Mucosa of rectum (tissue), 2 donors: Measurements from ENCODE around the gene UGP2.
A peak's percentile ranks its signal among the peaks of the same experiment; 100 is the strongest.
"Not testable (repeated sequence)": the region's sequence is repeated elsewhere in the genome, so short reads cannot be mapped to it uniquely, and the experiment has no call there.

Source experiments
- H3K27ac ChIP-seq, 2 donors: one replicate each; pipeline ENCODE4 v1.7.0; 2013; ENCODE audit warnings: inconsistent platforms in 2 of 2, low read depth in 2 of 2, low read length in 2 of 2
- H3K27me3 ChIP-seq, 2 donors: one replicate each; pipeline ENCODE4 v1.7.0; 2013; ENCODE audit warnings: low read length in 2 of 2; ENCODE audit not compliant: control insufficient read depth in 2 of 2, insufficient read depth in 2 of 2
- H3K36me3 ChIP-seq, 2 donors: one replicate each; pipeline ENCODE4 v1.7.0; 2013; ENCODE audit warnings: low read length in 2 of 2; ENCODE audit not compliant: control insufficient read depth in 2 of 2, insufficient read depth in 2 of 2
- H3K4me1 ChIP-seq, 2 donors: one replicate each; pipeline ENCODE4 v1.7.0; 2013; ENCODE audit warnings: low read length in 2 of 2, mild to moderate bottlenecking in 1 of 2; ENCODE audit not compliant: control insufficient read depth in 2 of 2, insufficient read depth in 2 of 2
- H3K4me3 ChIP-seq, 2 donors: one replicate each; pipeline ENCODE4 v1.7.0; 2013; ENCODE audit warnings: low read length in 2 of 2
- H3K9ac ChIP-seq, 2 donors: one replicate each; pipeline ENCODE4 v1.7.0; 2013; ENCODE audit warnings: low read length in 2 of 2, low read depth in 1 of 2, mild to moderate bottlenecking in 1 of 2
- H3K9me3 ChIP-seq, 2 donors: one replicate each; pipeline ENCODE4 v1.7.0; 2013; ENCODE audit warnings: low read length in 2 of 2; ENCODE audit not compliant: control insufficient read depth in 2 of 2
- donor health status: healthy.
- donor health status: Normal muscosa, but diverticular disease.

UGP2 gene

DNA sequence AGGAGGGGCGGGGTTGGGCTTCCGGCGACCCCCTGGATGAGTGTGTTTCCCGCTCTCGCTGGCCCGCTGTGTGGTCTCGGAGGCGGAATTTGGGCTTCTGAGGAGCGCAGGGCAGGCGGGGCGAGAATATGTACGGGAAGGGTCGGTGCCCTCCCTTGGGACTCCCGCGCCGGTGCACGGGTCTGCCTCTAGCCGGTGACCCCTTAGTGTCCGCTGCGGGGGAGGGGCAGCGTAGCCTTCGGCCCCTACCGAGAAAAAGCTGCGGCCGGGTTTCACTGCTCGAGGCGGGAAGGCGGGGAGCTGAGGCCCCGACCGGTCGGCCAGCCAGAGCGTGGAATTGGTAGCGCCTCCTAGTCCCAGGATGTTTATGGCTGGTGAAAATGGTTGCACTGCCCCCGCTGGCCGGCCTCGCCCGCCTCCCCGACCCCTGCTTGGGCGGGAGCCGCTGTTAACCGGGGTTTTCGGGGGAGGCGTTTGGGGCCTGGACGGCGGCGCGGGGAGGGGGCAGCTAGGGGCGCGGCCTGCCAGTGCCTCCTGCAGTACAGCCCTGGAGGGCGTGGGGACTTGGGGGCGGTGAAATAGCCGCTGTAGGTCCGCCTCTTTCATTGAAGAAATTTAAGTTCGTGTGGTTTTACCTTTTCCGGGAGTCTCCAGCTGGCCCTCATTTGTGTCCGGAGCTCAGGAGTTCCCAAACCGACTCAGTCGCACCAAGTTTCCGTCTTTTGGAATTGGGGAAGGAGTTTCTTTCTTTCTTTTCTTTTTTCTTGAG, at the start of gene UGP2:
Gene UGP2 (plus strand): TSS at position 643 of the 769 bp plus-strand sequence. CDS start 290 bp downstream, outside the sequence.
- Histone ChIP-seq H3K27ac (peak within 1 kb of the TSS; percentile 99 to 100), H3K4me3 (peak within 1 kb of the TSS; percentile 92 to 98), H3K27me3 (no peaks in the 10 kb centered on the region), H3K4me1 (peaks cover 14 to 19% of the 10 kb centered on the region in 2 donors), H3K9me3 (no peaks in the 10 kb centered on the region), H3K9ac (peak within 1 kb of the TSS; percentile 99 to 100), H3K36me3 (no peaks in the 10 kb centered on the region)

DNA sequence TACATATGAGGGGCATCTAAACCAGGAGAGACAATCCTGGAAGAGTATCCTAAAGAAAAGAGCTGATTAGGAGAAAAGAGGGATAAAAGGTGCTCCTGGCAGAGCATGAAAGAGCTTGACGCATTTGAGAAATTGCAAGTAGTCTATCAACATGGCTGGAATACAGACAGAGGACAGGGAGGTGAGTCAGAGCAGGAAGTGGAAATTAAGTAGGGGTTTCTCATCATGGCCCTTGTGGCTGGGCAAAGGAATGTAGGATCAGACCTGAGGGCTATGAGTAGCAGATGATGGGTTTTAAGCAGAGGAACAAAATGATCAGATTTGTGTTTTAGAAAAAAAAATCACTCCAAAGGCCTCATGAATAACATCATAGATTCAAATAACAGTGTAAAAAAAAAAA, 49.2 kb upstream of the UGP2 start:
- no peak overlapping the region for H3K9ac ChIP-seq

DNA sequence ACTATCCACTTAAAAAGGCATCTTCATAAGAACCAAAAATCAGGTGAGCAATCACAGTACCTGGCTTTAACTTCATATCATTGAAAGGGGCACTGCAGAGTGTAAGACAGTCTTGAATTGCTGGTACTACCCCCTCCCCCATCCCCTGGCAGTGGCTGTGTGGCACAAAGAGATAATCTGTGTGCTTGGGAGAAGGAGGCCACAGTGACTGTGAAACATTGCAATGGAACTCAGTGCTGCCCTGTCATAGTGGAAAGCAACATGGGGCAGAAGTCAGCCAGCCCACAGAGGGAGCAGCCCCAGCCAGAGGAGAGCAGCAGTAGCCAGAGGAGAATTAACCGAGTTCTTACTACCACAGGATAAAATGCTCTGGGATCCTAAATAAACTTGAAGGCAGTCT, 45.3 kb upstream of the UGP2 start:
- Histone ChIP-seq H3K27me3 (no peaks in the 10 kb centered on the region), H3K4me3 (no peak overlapping the region), H3K9ac (no peak overlapping the region)

More for the DNA sequence above, 49.2 kb upstream of the UGP2 start:
- no peaks in the 10 kb centered on the region for H3K4me1 ChIP-seq
- H3K4me3 ChIP-seq: no peak overlapping the region
- H3K27me3 ChIP-seq: no peaks in the 10 kb centered on the region
- no peaks in the 10 kb centered on the region for H3K36me3 ChIP-seq
- H3K27ac ChIP-seq: no peak overlapping the region
- H3K9me3 ChIP-seq: no peaks in the 10 kb centered on the region

DNA sequence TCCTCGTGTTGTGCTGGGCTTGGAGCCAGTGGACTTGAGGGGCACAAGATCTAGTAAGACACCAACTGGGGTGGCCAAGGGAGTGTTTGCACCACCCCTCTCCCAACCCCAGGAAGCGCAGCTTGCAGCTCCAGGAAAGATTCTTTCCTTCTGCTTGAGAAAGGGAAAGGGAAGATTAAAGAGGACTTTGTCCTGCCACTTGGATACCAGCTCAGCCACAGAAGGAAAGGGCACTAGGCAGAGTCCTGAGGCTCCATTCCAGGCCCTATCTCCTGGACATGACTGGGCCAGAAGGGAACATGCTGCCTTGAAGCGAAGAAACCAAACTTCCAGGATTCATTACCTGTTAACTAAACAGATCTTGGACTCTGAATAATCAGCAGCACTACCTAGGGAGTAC, 44.9 kb upstream of the UGP2 start:
- Histone ChIP-seq H3K27me3 (no peaks in the 10 kb centered on the region), H3K27ac (no peak overlapping the region), H3K36me3 (no peaks in the 10 kb centered on the region), H3K9ac (no peak overlapping the region), H3K4me1 (no peaks in the 10 kb centered on the region), H3K4me3 (no peak overlapping the region), H3K9me3 (no peaks in the 10 kb centered on the region)

More for the DNA sequence above, 45.3 kb upstream of the UGP2 start:
- H3K4me1 ChIP-seq: no peaks in the 10 kb centered on the region
- H3K36me3 ChIP-seq: no peaks in the 10 kb centered on the region
- no peak overlapping the region for H3K27ac ChIP-seq
- H3K9me3 ChIP-seq: no peaks in the 10 kb centered on the region

DNA sequence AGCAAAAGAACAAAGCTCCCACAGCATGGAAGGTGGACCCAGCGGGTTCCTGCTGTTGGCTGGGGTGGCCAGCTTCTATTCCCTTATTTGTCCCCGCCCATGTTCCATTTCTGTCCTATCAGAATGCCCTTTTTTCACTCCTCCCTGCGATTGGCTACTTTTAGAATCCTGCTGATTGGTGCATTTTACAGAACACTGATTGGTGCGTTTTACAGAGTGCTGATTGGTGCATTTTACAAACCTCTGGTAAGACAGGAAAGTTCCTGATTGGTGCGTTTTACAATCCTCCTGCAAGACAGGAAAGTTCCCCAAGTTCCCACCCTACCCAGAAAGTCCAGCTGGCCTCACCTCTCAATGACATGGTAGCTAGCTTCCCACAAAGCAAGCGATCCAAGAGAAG, 40.2 kb upstream of the UGP2 start:
- no peak overlapping the region for H3K9ac ChIP-seq
- no peak overlapping the region for H3K27ac ChIP-seq
- no peaks in the 10 kb centered on the region for H3K4me1 ChIP-seq
- H3K27me3 ChIP-seq: no peaks in the 10 kb centered on the region
- H3K9me3 ChIP-seq: no peaks in the 10 kb centered on the region
- no peaks in the 10 kb centered on the region for H3K36me3 ChIP-seq
- no peak overlapping the region for H3K4me3 ChIP-seq

DNA sequence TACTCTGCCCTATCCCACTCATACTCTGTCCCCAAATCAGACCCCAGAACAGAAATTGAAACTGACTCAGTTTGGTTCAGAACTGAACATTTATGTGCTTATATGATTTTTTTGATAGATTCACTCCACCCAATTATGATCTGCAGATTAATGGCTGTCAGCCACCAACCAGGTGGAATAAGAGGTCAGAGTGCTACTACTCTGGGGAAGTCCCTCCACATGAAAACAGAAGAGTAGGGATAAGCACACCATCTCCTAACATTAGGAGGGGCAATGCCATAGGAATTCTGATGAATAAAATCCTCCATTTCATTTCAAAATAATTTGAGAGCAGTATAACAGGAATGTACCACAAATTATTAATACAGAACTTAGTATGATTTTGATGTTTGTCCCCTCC, 36.3 kb upstream of the UGP2 start:
- Histone ChIP-seq H3K4me1 (no peaks in the 10 kb centered on the region), H3K27me3 (no peaks in the 10 kb centered on the region), H3K36me3 (no peaks in the 10 kb centered on the region), H3K9ac (no peak overlapping the region), H3K27ac (no peak overlapping the region), H3K4me3 (no peak overlapping the region), H3K9me3 (no peaks in the 10 kb centered on the region)

DNA sequence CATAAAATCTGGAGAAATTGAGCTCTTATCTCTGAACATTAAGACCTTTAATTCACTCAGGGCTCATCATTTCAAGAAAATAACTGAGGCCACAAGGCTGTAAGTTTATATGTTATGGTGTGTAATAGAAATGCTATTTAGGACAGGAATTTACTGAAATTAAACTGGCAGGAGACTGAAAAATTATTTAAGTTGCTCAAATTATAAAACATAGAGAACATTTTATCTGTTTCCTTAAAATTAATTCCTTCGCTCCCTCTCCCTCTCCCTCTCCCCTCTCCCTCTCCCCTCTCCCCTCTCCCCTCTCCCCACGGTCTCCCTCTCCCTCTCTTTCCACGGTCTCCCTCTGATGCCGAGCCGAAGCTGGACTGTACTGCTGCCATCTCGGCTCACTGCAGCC, 33.7 kb upstream of the UGP2 start:
- H3K9me3 ChIP-seq, H3K27ac ChIP-seq, H3K4me1 ChIP-seq, H3K27me3 ChIP-seq, H3K36me3 ChIP-seq, H3K9ac ChIP-seq, H3K4me3 ChIP-seq: not testable (repeated sequence)

DNA sequence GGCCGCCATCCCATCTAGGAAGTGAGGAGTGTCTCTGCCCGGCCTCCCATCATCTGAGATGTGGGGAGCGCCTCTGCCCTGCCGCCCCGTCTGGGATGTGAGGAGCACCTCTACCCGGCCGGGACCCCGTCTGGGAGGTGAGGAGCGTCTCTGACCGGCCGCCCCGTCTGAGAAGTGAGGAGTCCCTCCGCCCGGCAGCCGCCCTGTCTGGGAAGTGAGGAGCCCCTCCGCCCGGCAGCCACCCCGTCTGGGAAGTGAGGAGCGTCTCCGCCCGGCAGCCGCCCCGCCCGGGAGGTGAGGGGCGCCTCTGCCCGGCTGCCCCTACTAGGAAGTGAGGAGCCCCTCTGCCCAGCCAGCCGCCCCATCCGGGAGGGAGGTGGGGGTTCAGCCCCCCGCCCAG, 32.8 kb upstream of the UGP2 start:
- H3K9me3 ChIP-seq, H3K27ac ChIP-seq, H3K4me3 ChIP-seq, H3K9ac ChIP-seq, H3K4me1 ChIP-seq, H3K27me3 ChIP-seq, H3K36me3 ChIP-seq: not testable (repeated sequence)

DNA sequence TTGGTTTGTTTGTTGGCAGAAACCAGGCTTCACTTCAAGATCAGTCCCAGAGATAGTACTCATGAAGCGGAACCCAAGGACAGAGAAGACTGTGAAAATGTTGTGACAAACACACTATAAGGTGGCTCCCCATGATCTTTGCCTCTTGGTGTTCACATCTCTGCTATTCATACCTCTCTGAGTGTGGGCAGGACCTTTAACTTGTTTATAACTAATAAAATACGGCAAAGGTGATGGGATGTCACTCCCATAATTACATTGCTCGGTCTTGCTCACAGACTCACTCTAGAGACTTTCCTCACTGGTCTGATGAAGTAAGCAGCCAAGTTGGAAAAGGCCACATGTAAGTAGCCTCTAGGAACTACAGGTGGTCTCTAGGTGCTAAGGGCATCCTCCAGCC, 30.6 kb upstream of the UGP2 start:
- Histone ChIP-seq H3K27ac (peak overlapping the region in 1 of 2 donors; percentile 57), H3K4me3 (no peak overlapping the region), H3K9me3 (no peaks in the 10 kb centered on the region), H3K27me3 (no peaks in the 10 kb centered on the region), H3K36me3 (no peaks in the 10 kb centered on the region), H3K4me1 (peaks cover 0 to 6% of the 10 kb centered on the region in 2 donors), H3K9ac (no peak overlapping the region)

DNA sequence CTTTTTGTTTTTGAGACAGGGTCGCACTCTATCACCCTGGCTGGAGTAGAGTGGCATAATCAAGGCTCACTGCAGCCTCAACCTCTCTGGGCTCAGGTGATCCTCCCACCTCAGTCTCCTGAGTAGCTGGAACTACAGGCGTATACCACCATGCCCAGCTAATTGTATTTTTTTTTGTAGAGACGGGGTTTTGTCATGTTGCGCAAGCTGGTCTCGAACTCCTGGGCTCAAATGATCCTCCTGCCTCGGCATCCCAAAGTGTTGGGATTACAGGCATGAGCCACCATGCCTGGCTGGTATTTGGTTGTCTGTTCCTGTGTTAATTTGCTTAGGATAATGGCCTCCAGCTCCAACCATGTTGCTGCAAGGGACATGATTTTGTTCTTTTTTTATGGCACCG, 29.8 kb upstream of the UGP2 start:
- H3K27ac ChIP-seq, H3K27me3 ChIP-seq, H3K36me3 ChIP-seq, H3K4me1 ChIP-seq, H3K9me3 ChIP-seq, H3K4me3 ChIP-seq, H3K9ac ChIP-seq: not testable (repeated sequence)
